Fibroblast of villous mesenchyme (primary cell): ENCODE measurements around the gene FEN1. TPM values are rescaled to one million over a fixed set of nuclear protein-coding genes. Genes with fewer than 3 reads are reported as not detected.

Experiments used
- DNase-seq: peaks from one replicate; pipeline ENCODE4 v3.0.0-alpha.2; 2010; ENCODE audit warnings: low read depth
- H3K4me3 ChIP-seq: 2 replicates; pipeline ENCODE4 v1.5.1; 2011; ENCODE audit warnings: low read depth, mild to moderate bottlenecking, low read length
- CTCF ChIP-seq: IDR thresholded peaks from 2 replicates; pipeline ENCODE4 v1.5.1; 2012; ENCODE audit warnings: low read depth, mild to moderate bottlenecking, low read length; ENCODE audit not compliant: insufficient read depth
- total RNA-seq: library from RNA; depleted of rRNA; stranded (reverse); fragments of >200 nt; gene quantifications from 2 replicates; pipeline ENCODE4 v1.2.3, GENCODE V29; 2012

Gene FEN1
- total RNA-seq, 1 donor, result 27.6 TPM

GRCh38 chr11:61746442-61747191, 46.1 kb upstream of the FEN1 start:
- TF ChIP-seq CTCF, result no peak
- no peak for DNase-seq
- H3K4me3 ChIP-seq, result no peak overlapping the region

- peak; percentile 72 for TF ChIP-seq CTCF
- H3K4me3 ChIP-seq, result no peak overlapping the region
- peak; percentile 58 for DNase-seq
Measured at GRCh38 chr11:61747192-61747966, 45.3 kb upstream of the FEN1 start.

GRCh38 chr11:61747967-61748285, 44.8 kb upstream of the FEN1 start:
- H3K4me3 ChIP-seq, result no peak overlapping the region
- DNase-seq, result no peak
- TF ChIP-seq CTCF, result no peak

- H3K4me3 ChIP-seq, result no peak overlapping the region
- no peak for TF ChIP-seq CTCF
- no peak for DNase-seq
Measured at GRCh38 chr11:61749591-61750217, 43.0 kb upstream of the FEN1 start.

GRCh38 chr11:61750631-61751273, 42.0 kb upstream of the FEN1 start:
- DNase-seq, result no peak
- H3K4me3 ChIP-seq, result no peak overlapping the region
- TF ChIP-seq CTCF, result no peak

GRCh38 chr11:61751384-61751783, 41.3 kb upstream of the FEN1 start:
- no peak for TF ChIP-seq CTCF
- DNase-seq, result no peak
- H3K4me3 ChIP-seq, result no peak overlapping the region
